Loucy (cell line): ENCODE results near the gene IZUMO2.

Experiments used
- H2AFZ ChIP-seq: fragments of 200-600 bp; sonication (generic); 2 replicates; pipeline ENCODE4 v1.6.0; 2016; ENCODE audit warnings: antibody characterized with exemption, mild to moderate bottlenecking, low read length, moderate library complexity
- H3F3A ChIP-seq: fragments of 200-600 bp; 2 replicates; pipeline ENCODE4 v1.6.0; 2016; ENCODE audit warnings: antibody characterized with exemption, low read depth, mild to moderate bottlenecking
- H3K27me3 ChIP-seq: fragments of 200-600 bp; sonication (generic); 2 replicates; pipeline ENCODE4 v1.6.1; 2014; ENCODE audit warnings: low read length, mild to moderate bottlenecking; ENCODE audit not compliant: insufficient read depth, poor library complexity, severe bottlenecking
- H3K36me3 ChIP-seq: fragments of 200-600 bp; sonication (generic); 2 replicates; pipeline ENCODE4 v1.6.1; 2016; ENCODE audit warnings: low read length; ENCODE audit not compliant: insufficient read depth
- H3K4me1 ChIP-seq: fragments of 200-600 bp; sonication (generic); 2 replicates; pipeline ENCODE4 v1.5.1; 2014; ENCODE audit warnings: low read length, mild to moderate bottlenecking; ENCODE audit not compliant: insufficient read depth, poor library complexity, severe bottlenecking
- H3K4me2 ChIP-seq: fragments of 200-600 bp; sonication (generic); 2 replicates; pipeline ENCODE4 v1.6.0; 2014; ENCODE audit warnings: antibody characterized with exemption, low read length, low read depth, mild to moderate bottlenecking; ENCODE audit not compliant: poor library complexity, severe bottlenecking
- H3K4me3 ChIP-seq: fragments of 200-600 bp; sonication (generic); 2 replicates; pipeline ENCODE4 v1.5.1; 2014; ENCODE audit warnings: low read length, mild to moderate bottlenecking, mixed read lengths; ENCODE audit not compliant: poor library complexity, severe bottlenecking
- H3K79me2 ChIP-seq: fragments of 200-600 bp; sonication (generic); 2 replicates; pipeline ENCODE4 v1.6.1; 2014; ENCODE audit warnings: low read length; ENCODE audit not compliant: insufficient read depth
- H3K9ac ChIP-seq: fragments of 200-600 bp; sonication (generic); 2 replicates; pipeline ENCODE4 v1.6.0; 2014; ENCODE audit warnings: mild to moderate bottlenecking, low read depth, low read length, moderate library complexity; ENCODE audit not compliant: poor library complexity, severe bottlenecking
- H3K9me2 ChIP-seq: fragments of 200-600 bp; sonication (generic); replicated peaks from 2 replicates; pipeline ENCODE4 v1.6.1; 2016; ENCODE audit warnings: low read depth, low read length, mixed read lengths
- H3K9me3 ChIP-seq: fragments of 200-600 bp; sonication (generic); 2 replicates; pipeline ENCODE4 v1.6.1; 2014; ENCODE audit warnings: mild to moderate bottlenecking, antibody characterized with exemption, low read length, low read depth; ENCODE audit not compliant: insufficient read depth
- H4K20me1 ChIP-seq: fragments of 200-600 bp; sonication (generic); 2 replicates; pipeline ENCODE4 v1.6.0; 2014; ENCODE audit warnings: antibody characterized with exemption, low read length, mild to moderate bottlenecking; ENCODE audit not compliant: insufficient read depth, poor library complexity, severe bottlenecking
- CTCF ChIP-seq: fragments of 200-600 bp; sonication (generic); conservative IDR thresholded peaks from 2 replicates; pipeline ENCODE4 v1.5.1; 2014; ENCODE audit warnings: mild to moderate bottlenecking, antibody characterized with exemption, low read length
- EZH2phosphoT487 ChIP-seq: fragments of 200-600 bp; IDR thresholded peaks from 2 replicates; pipeline ENCODE4 v1.6.1; 2018; ENCODE audit warnings: antibody characterized with exemption, mild to moderate bottlenecking, moderate library complexity, borderline replicate concordance

IZUMO2 gene

GRCh38 chr19:50173127-50173526 is 10.0 kb upstream of the IZUMO2 start:
- no peak overlapping the region for H2AFZ ChIP-seq
- H4K20me1 ChIP-seq: no peaks in the 10 kb centered on the region
- no peak overlapping the region for H3K4me2 ChIP-seq
- H3K4me1 ChIP-seq: no peaks in the 10 kb centered on the region
- H3K36me3 ChIP-seq: no peaks in the 10 kb centered on the region
- no peak for TF ChIP-seq EZH2phosphoT487
- TF ChIP-seq CTCF: no peak
- H3K4me3 ChIP-seq: no peak overlapping the region
- H3K27me3 ChIP-seq: no peaks in the 10 kb centered on the region
- no peaks in the 10 kb centered on the region for H3F3A ChIP-seq
- no peaks in the 10 kb centered on the region for H3K79me2 ChIP-seq
- H3K9ac ChIP-seq: no peak overlapping the region
- no peaks in the 10 kb centered on the region for H3K9me2 ChIP-seq
- H3K9me3 ChIP-seq: 0 out of 2 replicates have a peak, but pooled peaks cover 3% of the 10 kb centered on the region

GRCh38 chr19:50172726-50173125 is 9.6 kb upstream of the IZUMO2 start:
- H3K9ac ChIP-seq: no peak overlapping the region
- H2AFZ ChIP-seq: no peak overlapping the region
- no peaks in the 10 kb centered on the region for H3K4me1 ChIP-seq
- no peaks in the 10 kb centered on the region for H3K9me2 ChIP-seq
- H3K9me3 ChIP-seq: 0 out of 2 replicates have a peak, but pooled peaks cover 3% of the 10 kb centered on the region
- H3K4me3 ChIP-seq: no peak overlapping the region
- H4K20me1 ChIP-seq: no peaks in the 10 kb centered on the region
- no peak overlapping the region for H3K4me2 ChIP-seq
- TF ChIP-seq EZH2phosphoT487 (no peak), CTCF (no peak)
- no peaks in the 10 kb centered on the region for H3K27me3 ChIP-seq
- no peaks in the 10 kb centered on the region for H3F3A ChIP-seq
- no peaks in the 10 kb centered on the region for H3K36me3 ChIP-seq
- no peaks in the 10 kb centered on the region for H3K79me2 ChIP-seq

GRCh38 chr19:50171752-50172151 is 8.7 kb upstream of the IZUMO2 start:
- TF ChIP-seq CTCF: no peak
- no peak for TF ChIP-seq EZH2phosphoT487
- Histone ChIP-seq H3K9ac (no peak overlapping the region), H3K4me2 (no peak overlapping the region), H3K4me1 (no peaks in the 10 kb centered on the region), H3K9me3 (0 out of 2 replicates have a peak, but pooled peaks cover 3% of the 10 kb centered on the region), H4K20me1 (no peaks in the 10 kb centered on the region), H3K36me3 (no peaks in the 10 kb centered on the region), H3K9me2 (no peaks in the 10 kb centered on the region), H3K27me3 (no peaks in the 10 kb centered on the region), H2AFZ (no peak overlapping the region), H3K4me3 (no peak overlapping the region), H3F3A (no peaks in the 10 kb centered on the region), H3K79me2 (no peaks in the 10 kb centered on the region)
